NCI-H1092 (cell line): ENCODE results near the gene LMBR1L.
"Not testable (repeated sequence)": the region's sequence is repeated elsewhere in the genome, so short reads cannot be mapped to it uniquely, and the experiment has no call there.

Source experiments
- DNase-seq: peaks from one replicate; lab custom pipeline; 2025; lab: John Stamatoyannopoulos, UW

The LMBR1L gene

GRCh38 chr12:49110464-49111155 lies at the start of gene LMBR1L:
TSS of gene LMBR1L (minus strand) at chr12:49110847. CDS start at chr12:49110555, 292 bp downstream.
- peak; percentile 95 for DNase-seq

- DNase-seq = no peak
Measured at GRCh38 chr12:49160399-49160798, 49.8 kb upstream of the LMBR1L start.

- no peak for DNase-seq
Measured at GRCh38 chr12:49154221-49154620, 43.6 kb upstream of the LMBR1L start.

GRCh38 chr12:49147384-49147783 lies 36.7 kb upstream of the LMBR1L start:
- DNase-seq = no peak

- no peak for DNase-seq
Measured at GRCh38 chr12:49146406-49146805, 35.8 kb upstream of the LMBR1L start.

- no peak for DNase-seq
Measured at GRCh38 chr12:49144384-49144783, 33.7 kb upstream of the LMBR1L start.

- no peak for DNase-seq
Measured at GRCh38 chr12:49138999-49139398, 28.4 kb upstream of the LMBR1L start.

- no peak for DNase-seq
Measured at GRCh38 chr12:49138587-49138986, 27.9 kb upstream of the LMBR1L start.

GRCh38 chr12:49137476-49137875 lies 26.8 kb upstream of the LMBR1L start:
- no peak for DNase-seq

GRCh38 chr12:49136997-49137396 lies 26.4 kb upstream of the LMBR1L start:
- not testable (repeated sequence) for DNase-seq

- no peak for DNase-seq
Measured at GRCh38 chr12:49133590-49133989, 22.9 kb upstream of the LMBR1L start.

- DNase-seq = no peak
Measured at GRCh38 chr12:49133014-49133413, 22.4 kb upstream of the LMBR1L start.

GRCh38 chr12:49131894-49132461 lies 21.3 kb upstream of the LMBR1L start:
- DNase-seq = peak; percentile 25

- DNase-seq = peak; percentile 80
Measured at GRCh38 chr12:49131051-49131893, 20.6 kb upstream of the LMBR1L start, which contains the start of gene TUBA1B. TSS of gene TUBA1B (minus strand) at chr12:49131395. CDS start at chr12:49131300, 95 bp downstream.

GRCh38 chr12:49130151-49131050 lies 19.8 kb upstream of the LMBR1L start:
- peak; percentile 78 for DNase-seq

- DNase-seq = no peak
Measured at GRCh38 chr12:49129332-49130150, 18.9 kb upstream of the LMBR1L start.

GRCh38 chr12:49127971-49128370 lies 17.3 kb upstream of the LMBR1L start:
- not testable (repeated sequence) for DNase-seq

GRCh38 chr12:49126852-49127763 lies 16.5 kb upstream of the LMBR1L start:
- DNase-seq = no peak

- DNase-seq = no peak
Measured at GRCh38 chr12:49121047-49121696, 10.5 kb upstream of the LMBR1L start.
